Spleen (tissue), 7 donors: Measurements from ENCODE around the gene MUC2.

Source experiments
- CTCF ChIP-seq, 11 experiments: fragments of 200-600 bp in 7 of 11; fragments of 450-650 bp in 4 of 11; sonication (generic) in 4 of 11; IDR thresholded peaks in 8 of 11; conservative IDR thresholded peaks in 3 of 11; 1 replicate in 7 of 11; 2 replicates in 4 of 11; pipeline versions ENCODE4 v1.4.0 to v1.8.0; 2016 to 2021; ENCODE audit warnings: antibody characterized with exemption in 11 of 11, inconsistent platforms in 4 of 11, mild to moderate bottlenecking in 1 of 11
- POLR2A ChIP-seq, 3 donors: fragments of 450-650 bp; IDR thresholded peaks; one replicate each; pipeline ENCODE4 v1.5.1; 2017; ENCODE audit warnings: antibody characterized with exemption in 3 of 3, mild to moderate bottlenecking in 1 of 3
- POLR2AphosphoS5 ChIP-seq, 3 donors: sonication (generic); formaldehyde crosslinking; IDR thresholded peaks; one replicate each; pipeline ENCODE4 v1.5.1; 2017; ENCODE audit warnings: antibody characterized with exemption in 3 of 3
- donor health status: DM: no; HTN: no; CAD: no; lungs with moderate emphysema.
- donor health status: DM: no; HTN: no; CAD: no.
- donor health status: DM: no; HTN: no; CAD: no.

- TF ChIP-seq CTCF (IDR thresholded peaks at IDR 0.05 in 8 of 11, conservative IDR thresholded peaks at IDR 0.05 in 3 of 11) (no peak), POLR2AphosphoS5 (IDR thresholded peaks at IDR 0.05) (no peak), POLR2A (IDR thresholded peaks at IDR 0.05) (no peak)
These were observed 33.6 kb upstream of the MUC2 start for GRCh38 chr11:1041149-1041467.
